ENCODE results near the gene AHCTF1.

The AHCTF1 gene

DNA sequence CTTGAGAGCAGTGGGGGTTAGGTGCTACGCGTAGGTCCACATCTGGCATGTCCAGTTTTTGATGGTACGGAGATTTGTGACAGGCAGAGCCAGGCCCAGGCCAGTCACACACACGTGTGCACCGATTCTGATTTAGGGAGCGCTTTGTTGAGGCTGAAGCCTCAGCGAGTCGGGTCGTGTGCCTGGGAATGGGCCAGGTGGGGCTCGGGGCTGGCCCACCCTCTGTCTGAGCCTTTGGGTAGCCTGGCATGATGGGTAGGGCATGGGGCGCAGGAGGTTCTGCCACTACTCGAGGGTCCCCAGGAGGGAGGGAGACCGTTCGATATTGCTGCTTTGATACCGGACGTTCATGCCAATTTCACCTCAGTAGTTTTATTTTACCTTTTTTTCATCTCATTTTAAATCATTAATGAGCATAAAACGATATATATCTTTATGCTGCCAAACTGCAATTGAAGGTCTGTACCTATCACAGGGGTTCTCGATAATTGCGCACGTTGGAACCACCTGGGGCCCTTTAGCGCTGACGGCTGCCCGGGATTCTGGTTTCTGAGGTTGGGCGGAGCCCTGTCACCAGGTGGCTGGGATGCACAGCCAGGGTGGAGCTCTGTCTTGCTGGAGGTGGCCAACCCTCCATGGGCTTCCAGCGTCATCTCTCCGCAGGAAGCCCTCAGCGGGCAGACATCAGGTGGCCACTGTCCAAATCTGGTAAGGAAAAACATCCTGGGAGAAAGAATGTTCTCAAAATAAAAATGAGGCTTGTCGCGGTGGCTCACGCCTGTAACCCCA is 135.6 kb downstream of the AHCTF1 start:
- DNase-seq: no peak

DNA sequence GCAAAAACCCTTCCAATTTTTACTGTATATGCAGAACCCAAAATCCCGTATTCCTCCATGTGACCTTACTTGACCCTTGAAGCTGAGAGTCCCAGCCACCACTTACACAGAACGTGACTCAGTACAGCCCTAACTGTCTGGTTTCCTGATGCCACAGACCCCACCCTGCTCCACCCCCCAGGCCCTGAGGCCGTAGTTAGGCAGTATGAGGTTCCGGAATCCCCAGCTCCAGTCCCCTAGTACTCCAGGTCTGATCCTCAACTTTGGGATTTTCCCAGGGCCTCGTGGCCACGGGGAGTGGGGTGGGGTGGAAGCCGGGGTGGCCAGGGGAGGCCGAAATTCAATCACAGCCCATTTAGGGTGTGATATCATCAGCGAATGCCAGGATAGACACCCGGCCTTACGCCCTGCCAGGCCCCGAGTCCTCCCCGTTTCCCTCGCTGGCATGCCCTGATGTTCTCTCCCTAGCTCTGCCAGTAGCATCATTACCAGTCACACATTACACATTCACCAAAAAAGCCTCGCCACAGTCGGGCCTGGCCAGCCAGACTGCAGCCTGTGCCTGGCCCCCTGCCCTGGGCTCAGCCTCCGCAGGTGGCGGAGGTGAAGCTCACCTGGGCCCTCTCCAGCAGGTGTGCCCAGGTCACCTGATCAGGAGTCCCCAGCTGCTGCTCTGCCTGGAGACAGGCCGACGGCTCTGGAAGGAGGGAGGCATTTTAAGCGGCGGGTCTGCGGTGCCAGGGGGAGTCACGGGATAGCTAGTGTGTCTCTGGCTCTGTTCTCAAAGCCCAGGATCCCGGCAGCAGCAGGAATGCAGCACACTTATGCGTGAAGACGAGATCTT is 136.7 kb downstream of the AHCTF1 start:
- DNase-seq: no peak

DNA sequence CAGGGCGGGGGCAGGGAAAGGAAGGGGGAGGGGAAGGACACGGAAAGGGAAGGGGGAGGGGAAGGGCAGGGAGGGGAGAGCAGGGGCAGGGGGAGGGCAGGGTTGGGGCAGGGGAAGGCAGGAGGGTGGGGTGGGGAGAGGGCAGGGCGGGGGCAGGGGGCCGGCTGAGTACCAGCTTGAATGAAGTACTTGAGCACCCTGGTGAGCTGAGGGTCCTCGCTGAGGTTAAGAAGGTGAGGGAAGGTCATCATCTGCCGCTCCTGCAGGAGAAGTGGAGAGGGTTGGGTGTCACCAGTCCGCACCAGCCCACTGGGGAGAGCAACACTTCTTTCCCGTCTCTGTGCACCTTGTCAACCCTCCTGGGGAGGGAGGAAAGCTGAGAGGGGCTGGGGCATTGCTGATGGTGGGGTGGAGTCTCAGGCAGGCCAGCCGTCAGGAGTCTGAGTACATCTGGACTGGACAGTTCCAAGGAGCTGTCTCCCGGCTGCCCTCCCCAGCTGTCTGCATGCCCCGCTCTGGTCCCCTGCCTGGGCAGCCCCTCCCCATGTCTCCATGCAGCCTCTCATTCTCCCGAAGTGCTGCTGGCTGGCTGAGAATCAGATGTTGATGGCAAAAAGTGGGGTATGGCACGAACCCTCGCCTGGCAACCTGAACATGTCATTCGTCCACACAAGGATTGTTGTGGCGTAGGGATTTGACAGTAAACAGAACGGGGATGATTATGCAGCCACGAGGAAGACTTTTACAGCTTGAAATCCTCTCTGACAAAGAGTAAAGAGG is 137.5 kb downstream of the AHCTF1 start:
- DNase-seq: no peak

DNA sequence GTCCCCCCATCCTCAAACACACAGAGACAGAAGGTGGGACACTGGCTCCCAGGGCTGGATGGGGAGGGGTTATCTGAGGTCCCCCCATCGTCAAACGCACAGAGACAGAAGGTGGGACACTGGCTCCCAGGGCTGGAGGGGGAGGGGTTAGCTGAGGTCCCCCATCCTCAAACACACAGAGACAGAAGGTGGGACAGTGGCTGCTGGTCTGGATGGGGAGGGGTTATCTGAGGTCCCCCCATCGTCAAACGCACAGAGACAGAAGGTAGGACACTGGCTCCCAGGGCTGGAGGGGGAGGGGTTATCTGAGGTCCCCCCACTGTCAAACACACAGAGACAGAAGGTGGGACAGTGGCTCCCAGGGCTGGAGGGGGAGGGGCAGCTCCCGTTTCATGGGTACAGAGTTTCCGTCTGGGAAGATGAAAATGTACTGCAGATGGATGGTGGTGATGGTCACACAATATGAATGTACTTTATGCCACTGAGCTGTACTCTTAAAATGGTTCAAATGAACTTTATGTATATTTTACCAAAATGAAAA is 138.3 kb downstream of the AHCTF1 start:
- no peak for DNase-seq

DNA sequence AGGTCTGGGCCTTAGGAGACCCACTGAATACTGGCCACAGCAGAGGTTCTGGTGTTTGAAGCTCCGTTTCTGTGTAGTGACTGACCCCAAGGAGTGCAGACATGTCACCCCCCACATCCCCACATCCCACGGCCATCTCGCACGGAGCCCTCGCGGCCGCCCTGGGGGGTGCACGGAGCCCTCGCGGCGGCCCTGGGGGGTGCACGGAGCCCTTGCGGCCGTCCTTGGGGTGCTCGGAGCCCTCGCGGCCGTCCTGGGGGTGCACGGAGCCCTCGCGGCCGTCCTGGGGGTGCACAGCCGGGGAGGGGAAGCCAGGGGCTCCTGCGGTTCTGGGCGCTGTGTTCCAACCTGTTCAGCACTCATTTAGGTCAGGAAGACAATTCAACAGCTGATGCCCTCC is 139.1 kb downstream of the AHCTF1 start:
- DNase-seq: no peak

DNA sequence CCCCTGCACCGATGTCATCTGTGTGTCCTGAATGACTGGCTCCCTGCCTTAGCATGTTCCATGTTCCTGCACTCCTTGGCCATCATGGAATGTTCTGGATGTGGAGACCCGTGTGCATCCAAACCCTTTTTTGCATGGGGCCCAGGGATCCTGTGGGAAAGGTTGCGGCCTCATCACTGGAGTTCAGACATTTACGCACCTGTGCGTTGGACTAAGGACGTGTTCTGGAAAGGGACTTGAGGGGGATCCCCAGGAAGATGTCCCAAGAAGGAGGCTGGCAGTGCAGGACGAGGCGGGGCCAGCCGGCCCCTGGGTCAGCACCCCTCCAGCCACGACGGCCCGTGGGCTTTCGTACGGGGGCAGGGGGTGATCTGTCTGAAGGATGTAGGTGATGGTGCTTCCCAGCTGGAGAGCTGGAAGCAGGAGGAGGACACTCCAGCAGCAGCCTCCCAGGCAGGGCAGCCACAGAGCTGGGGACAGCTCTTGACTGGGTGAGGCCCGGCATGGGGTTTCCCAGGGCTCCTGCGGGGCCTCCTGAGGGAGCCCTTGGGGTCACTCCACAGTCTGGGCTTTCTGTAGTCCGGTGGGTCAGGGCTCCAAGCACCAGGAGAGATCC is 140.3 kb downstream of the AHCTF1 start:
- DNase-seq: no peak

DNA sequence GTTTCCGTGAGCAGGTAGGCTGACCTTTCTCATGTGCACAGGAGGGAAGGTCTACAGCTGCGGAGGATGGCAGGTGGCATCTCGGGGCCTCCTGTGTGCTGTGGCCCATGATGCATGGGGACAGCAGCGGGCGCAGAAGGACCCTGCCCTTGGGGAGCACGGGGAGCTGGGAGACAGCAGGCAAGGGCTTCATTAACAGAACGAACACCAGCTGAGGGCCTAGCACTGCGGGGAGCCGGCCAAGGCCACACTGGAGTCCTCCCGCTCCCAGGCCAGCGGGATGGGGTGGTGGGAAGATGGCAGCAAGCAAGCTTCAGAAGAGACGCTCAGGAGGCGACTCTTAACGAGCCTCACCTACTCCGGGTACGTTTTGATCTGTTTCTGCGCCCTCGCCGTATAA is 140.9 kb downstream of the AHCTF1 start:
- DNase-seq: no peak

DNA sequence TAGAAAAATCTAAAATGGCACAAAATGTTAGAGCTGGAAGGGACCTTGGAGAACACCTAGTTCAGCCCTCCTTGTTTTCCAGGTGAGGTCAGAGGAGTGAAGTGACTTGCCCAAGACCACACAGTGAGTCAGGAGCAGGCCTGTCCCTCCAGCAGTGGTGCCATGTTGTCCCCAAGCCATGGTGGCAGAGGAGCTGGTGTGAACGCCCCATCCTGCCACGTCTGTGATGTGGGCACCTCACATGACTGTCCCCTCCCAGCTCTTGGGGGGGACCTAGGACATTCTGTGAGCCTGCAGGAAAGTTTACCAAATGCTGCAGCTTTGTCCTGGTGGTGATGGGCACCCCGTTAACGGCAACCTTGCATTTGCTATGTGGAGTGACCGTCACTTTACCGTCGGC is 141.4 kb downstream of the AHCTF1 start:
- no peak for DNase-seq

DNA sequence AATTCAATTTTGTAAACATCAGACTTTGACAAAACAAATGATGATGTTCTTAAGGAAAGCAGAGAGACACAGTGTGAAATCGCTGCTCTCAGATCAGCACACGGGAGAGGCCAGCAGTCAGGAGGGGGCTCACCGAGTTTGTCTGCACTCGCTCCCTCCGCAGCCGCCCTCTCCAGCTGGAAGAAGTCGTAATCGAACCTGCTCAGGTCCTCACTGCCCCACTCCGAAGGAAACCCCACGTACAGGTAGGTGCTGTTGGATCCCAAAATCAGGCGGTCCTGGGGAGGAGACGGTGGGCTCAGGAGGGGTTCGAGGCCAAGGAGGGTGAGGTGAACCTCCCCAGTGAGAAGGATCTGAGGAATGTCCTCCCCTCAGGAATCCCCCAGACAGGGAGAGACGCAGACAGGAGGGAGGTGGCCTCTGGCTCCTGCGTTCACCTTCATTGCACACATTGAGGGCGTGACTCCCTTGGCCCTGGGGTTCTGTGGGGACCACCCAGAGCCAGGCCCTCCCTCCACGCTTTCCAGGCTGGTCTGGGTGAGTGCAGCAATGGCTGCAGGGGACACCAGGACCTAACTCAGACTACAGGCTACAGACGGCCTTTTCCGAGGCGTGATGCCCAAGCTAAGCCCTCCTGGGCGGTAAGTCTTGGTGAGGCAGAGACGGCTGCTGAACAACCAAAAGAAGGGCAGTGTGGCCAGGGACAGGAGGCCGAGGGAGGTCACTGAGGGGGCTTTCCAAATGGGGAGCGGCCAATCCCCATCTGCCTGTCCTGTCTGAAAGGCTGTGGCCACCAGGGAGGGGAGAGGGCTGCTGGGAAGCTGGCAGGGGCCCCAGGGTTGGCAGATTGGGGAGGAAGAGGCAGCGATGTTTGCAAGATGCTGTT is 142.1 kb downstream of the AHCTF1 start:
- DNase-seq: no peak

Data from NCI-H2081 (cell line).